Calu3 (cell line): ENCODE data around the gene SULF2. TPM values are rescaled to one million over a fixed set of nuclear protein-coding genes. Genes with fewer than 3 reads are reported as not detected.

ENCODE experiments used
- BruUV-seq: library from RNA; stranded (reverse); fragments of 400-500 nt; replicated peaks from 2 replicates; lab custom pipeline; 2021; lab: Mats Ljungman, UMichigan
- CTCF ChIA-PET: fragments of 300-600 bp; sonication (Branson Sonifier 250); formaldehyde crosslinking; loops from one replicate; lab custom pipeline; 2022; ENCODE audit warnings: antibody characterized with exemption; lab: Charles Lee
- DNase-seq: peaks from one replicate; pipeline ENCODE4 v3.0.0; 2022
- H3K27ac Mint-ChIP-seq: one replicate; pipeline ENCODE4 v1.8.0; 2022; ENCODE audit warnings: mixed read lengths; ENCODE audit not compliant: unreplicated experiment
- H3K27me3 Mint-ChIP-seq: one replicate; pipeline ENCODE4 v1.8.0; 2022; ENCODE audit warnings: mixed read lengths; ENCODE audit not compliant: unreplicated experiment
- H3K36me3 Mint-ChIP-seq: one replicate; pipeline ENCODE4 v1.8.0; 2022; ENCODE audit warnings: mild to moderate bottlenecking, moderate library complexity, mixed read lengths; ENCODE audit not compliant: insufficient read depth, unreplicated experiment
- H3K4me1 Mint-ChIP-seq: one replicate; pipeline ENCODE4 v1.8.0; 2022; ENCODE audit warnings: mild to moderate bottlenecking, low read depth, mixed read lengths; ENCODE audit not compliant: unreplicated experiment
- H3K4me3 Mint-ChIP-seq: one replicate; pipeline ENCODE4 v1.8.0; 2022; ENCODE audit warnings: mild to moderate bottlenecking, low read depth, moderate library complexity, mixed read lengths; ENCODE audit not compliant: unreplicated experiment
- H3K9me3 Mint-ChIP-seq: one replicate; pipeline ENCODE4 v1.8.0; 2022; ENCODE audit warnings: low read depth, mixed read lengths; ENCODE audit not compliant: unreplicated experiment
- intact Hi-C: fragments of 100-400 bp; cut with micrococcal nuclease; formaldehyde crosslinking; loops from one replicate; pipeline ENCODE4 v1.10.0; 2022; ENCODE audit not compliant: unreplicated experiment
- total RNA-seq: library from RNA; stranded (reverse); gene quantifications from 2 replicates; pipeline ENCODE4 v1.2.3, GENCODE V29; 2022
- TF ChIP-seq, protein P1 (sequence below): fragments of 200-600 bp; IDR thresholded peaks from one replicate; pipeline ENCODE4 v1.8.0; 2022; ENCODE audit warnings: antibody characterized with exemption; ENCODE audit not compliant: unreplicated experiment

The SULF2 gene
- total RNA-seq, 1 experiment from 2014 or later, result 112 TPM

DNA sequence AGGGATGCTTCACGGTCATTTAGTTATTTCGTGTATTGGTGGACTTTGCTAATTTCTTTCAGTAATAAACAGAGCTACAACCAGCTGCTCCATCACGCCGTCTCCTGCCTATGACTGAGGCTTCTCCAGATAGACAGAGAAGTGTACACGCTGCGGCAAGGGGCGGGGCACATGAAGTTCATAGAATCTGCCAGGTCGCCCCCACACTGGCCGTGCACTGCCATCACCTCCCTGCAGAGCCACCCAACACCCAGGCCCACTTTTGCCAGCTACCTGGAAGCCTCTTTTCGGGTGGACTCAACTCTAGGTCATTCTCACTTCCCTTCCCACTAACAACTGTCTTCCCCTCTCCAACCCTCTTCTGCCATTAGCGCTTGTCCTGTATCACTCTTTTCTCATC, 88.4 kb downstream of the SULF2 start:
- no TSS peak for BruUV-seq
- Mint-ChIP-seq H3K9me3 (no peaks in the 10 kb centered on the region), H3K4me3 (no peak overlapping the region), H3K4me1 (no peaks in the 10 kb centered on the region), H3K36me3 (no peaks in the 10 kb centered on the region), H3K27ac (no peak overlapping the region), H3K27me3 (no peaks in the 10 kb centered on the region)
- CTCF ChIA-PET, result interaction anchor here (1.2 kb wide), 1 partner anchor 21 kb away, joined by 4 read pairs; no protein-coding TSS in a partner anchor
- intact Hi-C loops, result no loop called here
- DNase-seq, result no peak
- TF ChIP-seq, protein P1, sequence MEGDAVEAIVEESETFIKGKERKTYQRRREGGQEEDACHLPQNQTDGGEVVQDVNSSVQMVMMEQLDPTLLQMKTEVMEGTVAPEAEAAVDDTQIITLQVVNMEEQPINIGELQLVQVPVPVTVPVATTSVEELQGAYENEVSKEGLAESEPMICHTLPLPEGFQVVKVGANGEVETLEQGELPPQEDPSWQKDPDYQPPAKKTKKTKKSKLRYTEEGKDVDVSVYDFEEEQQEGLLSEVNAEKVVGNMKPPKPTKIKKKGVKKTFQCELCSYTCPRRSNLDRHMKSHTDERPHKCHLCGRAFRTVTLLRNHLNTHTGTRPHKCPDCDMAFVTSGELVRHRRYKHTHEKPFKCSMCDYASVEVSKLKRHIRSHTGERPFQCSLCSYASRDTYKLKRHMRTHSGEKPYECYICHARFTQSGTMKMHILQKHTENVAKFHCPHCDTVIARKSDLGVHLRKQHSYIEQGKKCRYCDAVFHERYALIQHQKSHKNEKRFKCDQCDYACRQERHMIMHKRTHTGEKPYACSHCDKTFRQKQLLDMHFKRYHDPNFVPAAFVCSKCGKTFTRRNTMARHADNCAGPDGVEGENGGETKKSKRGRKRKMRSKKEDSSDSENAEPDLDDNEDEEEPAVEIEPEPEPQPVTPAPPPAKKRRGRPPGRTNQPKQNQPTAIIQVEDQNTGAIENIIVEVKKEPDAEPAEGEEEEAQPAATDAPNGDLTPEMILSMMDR, result no peak

GRCh38 chr20:47694021-47694818, 91.1 kb downstream of the SULF2 start:
- no peak for DNase-seq
- H3K36me3 Mint-ChIP-seq, result no peaks in the 10 kb centered on the region
- no peaks in the 10 kb centered on the region for H3K9me3 Mint-ChIP-seq
- TF ChIP-seq, protein P1, result no peak
- BruUV-seq, result no TSS peak
- H3K27me3 Mint-ChIP-seq, result no peaks in the 10 kb centered on the region
- H3K27ac Mint-ChIP-seq, result no peak overlapping the region
- intact Hi-C loops, result no loop called here
- CTCF ChIA-PET, result interaction anchor here (0.6 kb wide), 1 partner anchor 929 kb away, joined by 5 read pairs; no protein-coding TSS in a partner anchor
- H3K4me3 Mint-ChIP-seq, result no peak overlapping the region
- no peaks in the 10 kb centered on the region for H3K4me1 Mint-ChIP-seq

GRCh38 chr20:47691625-47692024, 93.7 kb downstream of the SULF2 start:
- Mint-ChIP-seq H3K9me3 (no peaks in the 10 kb centered on the region), H3K36me3 (no peaks in the 10 kb centered on the region), H3K4me1 (no peaks in the 10 kb centered on the region), H3K27ac (no peak overlapping the region), H3K4me3 (no peak overlapping the region), H3K27me3 (no peaks in the 10 kb centered on the region)
- CTCF ChIA-PET, result interaction anchor here (0.5 kb wide), 1 partner anchor 12 kb away, joined by 3 read pairs; no protein-coding TSS in a partner anchor
- intact Hi-C loops, result no loop called here
- no TSS peak for BruUV-seq
- no peak for DNase-seq
- TF ChIP-seq, protein P1, result no peak

- no peak overlapping the region for H3K27ac Mint-ChIP-seq
- no peaks in the 10 kb centered on the region for H3K4me1 Mint-ChIP-seq
- no peak for DNase-seq
- TF ChIP-seq, protein P1, result no peak
- no peak overlapping the region for H3K4me3 Mint-ChIP-seq
- BruUV-seq, result no TSS peak
- H3K27me3 Mint-ChIP-seq, result no peaks in the 10 kb centered on the region
- H3K36me3 Mint-ChIP-seq, result no peaks in the 10 kb centered on the region
- CTCF ChIA-PET, result no interaction called here
- no peaks in the 10 kb centered on the region for H3K9me3 Mint-ChIP-seq
- intact Hi-C loops, result no loop called here
Observed at GRCh38 chr20:47689731-47690130, 95.5 kb downstream of the SULF2 start.
